ENCODE results near the gene CREB3L2.

GRCh38 chr7:137998250-137998649, 3.6 kb downstream of the CREB3L2 start:
- no peak for TF ChIP-seq POLR2A (IDR thresholded peaks at IDR 0.05)
- no peak for TF ChIP-seq CTCF (IDR thresholded peaks at IDR 0.05 in 4 of 5, conservative IDR thresholded peaks at IDR 0.05 in 1 of 5)
